Islet of Langerhans (tissue), 1 donor: ENCODE measurements around the gene NPW.
"Not testable (repeated sequence)": the region's sequence is repeated elsewhere in the genome, so short reads cannot be mapped to it uniquely, and the experiment has no call there.

Experiments used
- FAIRE-seq: peaks from one replicate; lab custom pipeline; 2011; peaks lifted over from hg19 to GRCh38; lab: Jason Lieb, UNC

Gene NPW

DNA sequence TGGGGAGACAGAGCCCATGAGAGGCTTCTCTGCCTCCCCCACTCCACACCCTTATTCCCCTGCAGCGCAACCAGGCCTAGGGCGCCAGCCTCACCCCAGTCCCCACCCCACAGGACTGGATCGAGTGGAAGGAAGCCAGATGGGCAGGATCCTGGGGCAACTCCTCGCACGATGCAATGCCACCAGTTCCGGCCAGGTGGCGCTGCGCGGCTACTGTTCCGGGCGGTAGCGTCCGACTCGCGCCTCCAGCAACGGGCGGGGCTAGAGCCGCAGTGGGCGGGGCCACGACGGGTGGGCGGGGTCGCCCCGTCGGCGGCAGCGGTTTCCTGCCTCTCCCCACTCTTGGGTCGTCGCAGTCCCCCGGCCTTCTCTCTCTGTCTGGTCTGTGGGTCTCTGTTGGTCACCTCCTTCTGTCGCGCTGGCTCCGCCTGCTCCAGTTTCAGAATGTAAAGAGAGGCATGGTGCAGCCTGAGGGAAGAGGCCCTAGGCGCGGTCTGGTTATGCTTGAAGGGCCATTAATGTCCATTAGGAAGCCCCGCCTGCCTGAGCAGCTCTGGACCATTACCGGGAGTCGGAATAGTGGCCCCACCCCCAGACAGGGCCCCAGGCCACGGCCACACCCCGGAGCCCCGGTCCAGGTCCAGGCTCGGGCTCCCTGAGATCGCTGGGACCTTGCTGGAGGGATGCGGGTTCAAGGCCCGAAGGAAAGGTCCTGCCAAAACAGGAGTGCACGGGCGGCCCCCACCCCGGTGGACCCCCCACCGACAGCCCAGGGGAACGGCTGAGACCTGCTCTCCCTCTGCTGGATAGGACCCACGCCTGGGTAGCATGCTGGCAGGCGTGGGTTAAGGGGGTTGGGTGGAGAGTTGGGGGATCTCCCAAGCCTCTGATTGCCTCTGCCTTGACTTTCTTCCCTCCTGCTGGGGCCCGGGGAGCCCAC, 3.8 kb downstream of the NPW start:
- no peak for FAIRE-seq

DNA sequence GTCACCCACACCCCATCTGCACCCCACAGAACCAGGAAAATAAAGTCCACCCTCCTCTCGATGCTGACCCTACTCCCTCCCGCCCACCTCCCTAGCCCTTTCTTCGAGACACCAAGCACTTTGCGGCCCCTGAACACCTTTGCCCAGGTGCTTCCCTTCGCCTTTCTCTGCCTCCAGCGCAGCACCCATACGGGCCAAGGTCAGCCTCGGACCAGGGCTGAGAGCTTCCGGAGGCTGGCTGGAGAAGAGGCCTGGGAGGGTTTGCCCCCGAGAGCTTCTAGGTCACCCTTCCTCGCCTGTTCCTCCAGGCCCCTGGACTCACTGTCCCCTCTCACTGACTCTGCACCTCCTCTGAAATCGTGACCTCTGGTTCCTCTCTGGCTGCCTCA, 4.4 kb downstream of the NPW start:
- no peak for FAIRE-seq

DNA sequence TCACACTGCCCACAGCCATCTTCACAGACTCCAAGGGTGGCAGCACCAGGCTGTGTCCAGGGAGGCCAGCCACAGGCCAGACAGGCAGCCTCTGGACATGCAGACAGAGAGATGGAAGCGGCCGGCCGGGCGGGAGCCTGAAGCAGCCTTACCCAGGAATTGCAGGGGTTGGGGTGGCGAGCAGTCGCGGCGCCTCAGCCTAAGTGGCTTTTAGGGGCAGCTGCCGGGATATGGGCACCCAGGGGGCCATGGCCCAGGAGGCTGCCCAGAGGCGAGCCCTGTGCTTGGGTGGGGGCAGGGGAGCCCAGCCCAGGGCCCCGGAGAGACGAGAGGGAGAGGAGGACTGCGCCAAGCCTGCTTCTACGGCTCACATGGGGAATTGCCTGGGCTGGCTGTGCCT, 5.7 kb downstream of the NPW start:
- FAIRE-seq: no peak

DNA sequence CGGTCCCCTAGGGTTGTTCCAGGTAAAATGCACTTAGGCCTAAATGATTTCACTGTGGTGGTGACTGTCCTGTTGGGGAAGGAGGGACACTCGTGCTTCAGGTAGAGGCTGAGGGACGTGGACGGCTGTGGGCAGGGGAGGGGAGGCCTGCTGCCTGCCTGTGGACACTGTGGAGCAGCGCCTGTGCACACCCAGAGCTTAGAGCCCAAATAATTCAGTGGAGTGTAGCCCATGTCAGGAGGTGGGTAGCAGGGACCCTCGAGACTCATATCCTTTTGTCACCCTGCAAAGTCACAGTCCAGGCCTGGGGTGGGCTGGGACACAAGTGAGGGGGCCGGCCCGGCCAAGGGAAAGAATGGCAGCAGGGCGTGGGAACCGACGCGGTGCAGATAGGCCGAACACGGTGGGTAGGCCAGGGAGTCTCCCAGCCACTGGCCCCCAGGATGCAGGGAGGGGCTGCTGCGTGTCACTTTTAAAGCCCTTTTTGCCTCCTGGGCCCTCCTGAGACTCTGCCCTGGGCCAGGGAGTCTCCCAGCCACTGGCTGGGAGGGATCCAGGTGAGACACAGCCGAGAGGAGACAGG, 6.4 kb downstream of the NPW start:
- FAIRE-seq: no peak

DNA sequence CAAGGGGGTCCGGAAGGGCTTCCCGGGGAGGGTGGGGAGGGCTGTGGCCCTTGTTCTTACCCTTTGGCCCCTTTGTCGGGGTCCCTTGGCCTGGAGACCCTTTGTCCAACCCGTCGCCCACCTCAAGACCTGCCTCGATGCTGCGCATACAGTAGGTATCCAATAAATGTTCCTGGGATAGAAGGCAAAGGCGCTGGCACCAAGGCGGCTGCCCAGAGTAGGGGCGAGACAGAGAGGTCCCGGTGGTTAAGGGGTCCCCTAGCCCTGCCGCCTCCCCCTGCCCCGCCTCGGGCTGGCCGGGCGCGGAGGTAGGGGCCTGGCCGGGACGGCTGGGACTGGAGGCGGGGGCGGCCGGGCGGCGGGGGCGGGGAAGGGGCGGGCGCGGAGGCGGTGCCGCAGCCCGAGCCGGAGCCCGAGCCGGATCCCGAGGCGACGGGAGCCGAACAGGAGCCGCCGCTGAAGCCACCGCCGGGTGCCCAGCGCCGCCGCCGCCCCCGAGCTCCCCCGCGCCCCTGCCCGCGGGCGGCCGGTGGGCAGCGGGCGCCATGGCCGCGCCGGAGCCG, 7.0 kb downstream of the NPW start, which contains the start of gene NHERF2:
TSS of gene NHERF2 (plus strand) at position 442 of the 563 bp plus-strand sequence. CDS start at position 546, 104 bp downstream.
- no peak for FAIRE-seq

DNA sequence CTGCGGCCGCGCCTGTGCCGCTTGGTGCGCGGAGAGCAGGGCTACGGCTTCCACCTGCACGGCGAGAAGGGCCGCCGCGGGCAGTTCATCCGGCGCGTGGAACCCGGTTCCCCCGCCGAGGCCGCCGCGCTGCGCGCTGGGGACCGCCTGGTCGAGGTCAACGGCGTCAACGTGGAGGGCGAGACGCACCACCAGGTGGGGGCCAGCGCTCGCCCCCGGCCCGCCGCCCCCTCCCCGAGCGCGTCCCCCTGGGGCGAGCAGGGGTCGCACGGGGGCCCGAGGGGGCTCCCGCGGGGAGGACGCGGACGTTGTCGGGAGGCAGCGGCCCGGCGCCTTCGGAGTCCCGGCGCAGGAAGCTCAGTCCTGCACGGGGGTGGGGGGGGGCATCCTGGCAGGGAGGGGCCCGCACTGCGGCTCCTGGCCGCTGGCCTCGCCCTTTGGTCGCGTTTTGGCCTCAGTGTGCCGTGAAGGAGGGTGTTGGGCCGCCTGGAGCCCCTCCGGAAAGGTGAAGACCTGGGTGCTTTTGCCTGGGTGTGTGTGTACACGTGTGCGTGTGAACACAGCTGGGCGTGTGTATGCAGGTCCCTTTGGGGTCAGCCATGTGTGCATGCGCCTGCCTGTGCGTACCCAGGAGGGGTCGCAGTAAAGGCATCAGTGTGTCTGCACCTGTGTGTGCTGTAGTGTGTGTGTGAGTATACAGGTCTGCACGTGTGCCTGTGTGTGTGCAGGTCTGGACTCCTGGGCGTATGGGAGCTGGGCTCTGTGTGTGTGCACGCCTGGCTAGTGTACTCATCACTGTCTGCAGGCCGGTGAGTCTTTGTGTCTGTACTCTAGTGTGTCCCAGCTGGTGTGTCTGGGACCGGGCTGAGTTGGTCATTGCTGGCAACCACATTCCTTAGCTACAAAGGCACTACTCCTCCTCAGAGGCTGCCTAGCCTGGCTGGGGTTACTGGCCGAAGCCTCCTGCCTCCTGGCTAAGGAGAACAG, 7.7 kb downstream of the NPW start:
- no peak for FAIRE-seq

DNA sequence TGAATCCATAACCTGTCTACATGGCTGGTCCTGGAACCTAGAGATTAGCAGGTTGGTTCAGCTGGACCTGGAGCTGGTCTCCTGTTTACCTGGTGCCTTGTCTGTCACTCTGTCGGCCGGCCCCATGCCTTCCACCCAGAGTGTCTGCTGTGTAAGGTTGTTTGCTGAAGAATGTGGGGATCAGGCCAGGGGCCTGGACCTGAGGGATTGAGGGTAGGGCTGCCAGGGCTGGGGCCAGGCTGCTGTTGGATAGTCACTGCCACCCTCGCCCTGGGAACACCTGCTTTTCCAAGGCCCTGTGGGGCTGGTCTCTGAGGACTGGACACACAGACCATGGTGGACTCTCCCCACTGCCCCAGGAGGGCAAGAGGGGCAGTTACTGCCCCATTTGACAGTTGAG, 8.6 kb downstream of the NPW start:
- no peak for FAIRE-seq

DNA sequence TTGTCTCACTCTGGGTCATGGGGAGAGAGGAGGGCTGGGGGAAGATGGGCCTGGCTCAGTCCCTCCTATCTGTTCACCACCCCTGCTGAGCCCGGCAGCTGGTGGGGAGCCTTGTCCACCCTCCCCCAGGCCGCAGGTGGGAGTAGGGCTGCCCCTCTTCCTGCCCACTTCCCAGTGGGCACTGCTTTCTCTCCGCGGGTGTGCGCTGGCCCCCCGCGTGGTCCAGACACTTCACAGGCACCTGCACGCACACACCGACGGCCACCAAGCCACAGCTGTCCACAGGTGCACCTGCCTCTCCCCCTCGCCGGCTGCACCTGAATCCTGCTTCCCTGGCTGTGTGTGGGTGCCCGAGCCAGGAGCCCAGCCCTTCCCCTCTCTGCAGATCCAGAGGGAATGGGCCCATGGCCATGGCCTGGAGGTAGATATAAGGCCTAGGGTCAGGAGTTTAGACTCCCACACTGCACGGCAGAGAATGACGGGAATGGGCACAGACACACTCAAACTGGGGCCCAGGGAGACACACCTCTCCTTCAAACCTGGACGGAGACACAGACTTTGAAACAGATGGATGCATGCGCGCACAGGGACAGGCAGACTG, 9.1 kb downstream of the NPW start:
- FAIRE-seq: no peak

DNA sequence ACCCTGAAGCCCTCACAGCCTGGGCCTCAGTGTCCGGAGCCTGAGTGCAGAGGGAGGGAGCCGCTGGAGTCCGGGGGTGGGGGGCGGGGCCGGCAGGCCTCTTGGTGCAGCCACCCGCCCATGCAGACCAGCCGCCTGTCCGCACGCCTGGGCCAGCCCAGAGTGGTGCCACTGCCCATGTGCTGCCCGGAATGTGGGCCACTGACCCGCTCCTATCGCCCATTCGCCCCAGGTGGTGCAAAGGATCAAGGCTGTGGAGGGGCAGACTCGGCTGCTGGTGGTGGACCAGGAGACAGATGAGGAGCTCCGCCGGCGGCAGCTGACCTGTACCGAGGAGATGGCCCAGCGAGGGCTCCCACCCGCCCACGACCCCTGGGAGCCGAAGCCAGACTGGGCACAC, 9.8 kb downstream of the NPW start:
- no peak for FAIRE-seq

DNA sequence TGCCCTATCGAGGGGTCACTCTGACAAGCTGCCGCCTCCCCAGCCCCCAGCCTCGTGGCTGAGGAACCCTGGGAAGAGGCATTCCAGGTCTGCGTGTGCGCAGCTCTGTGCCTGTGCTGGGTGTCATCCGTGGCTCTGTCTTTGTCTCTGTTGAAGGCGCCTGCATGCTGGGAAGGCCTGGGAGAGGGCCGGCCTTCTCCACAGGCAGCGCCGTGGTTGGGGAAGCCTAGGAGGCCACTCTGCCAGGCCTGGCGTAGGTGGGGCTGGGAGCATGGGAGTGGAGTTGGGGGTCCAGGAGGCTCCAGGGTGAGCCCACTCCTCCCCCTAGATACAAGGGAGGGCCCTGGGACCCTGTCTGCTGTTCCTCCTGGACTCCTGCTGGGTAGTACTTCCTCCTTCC, 10.5 kb downstream of the NPW start:
- no peak for FAIRE-seq

DNA sequence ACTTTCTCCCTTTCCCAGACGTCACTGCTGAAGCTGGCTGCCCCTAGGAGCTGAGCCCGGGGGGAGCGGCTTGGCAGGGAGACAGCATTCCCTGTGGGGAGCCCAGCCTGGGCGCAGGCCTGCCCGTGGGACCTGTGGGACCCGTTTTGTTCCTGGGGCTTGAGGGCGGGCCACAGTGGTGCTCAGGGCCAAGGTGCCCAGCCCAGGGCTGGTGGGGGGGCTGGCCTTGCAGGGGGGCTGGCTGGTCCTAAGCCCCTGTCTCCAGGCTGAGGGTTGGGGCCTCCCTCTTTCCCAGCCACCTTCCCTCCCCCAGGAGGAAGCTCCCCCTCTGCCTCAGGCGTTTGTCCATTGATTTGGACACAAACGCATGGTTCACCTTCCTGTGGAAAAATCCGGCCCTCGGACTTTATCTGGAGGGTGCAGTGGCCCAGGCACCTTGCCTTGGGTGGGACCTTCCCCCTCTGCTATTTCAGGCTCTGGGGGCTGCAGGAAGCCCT, 11.5 kb downstream of the NPW start:
- FAIRE-seq: no peak

DNA sequence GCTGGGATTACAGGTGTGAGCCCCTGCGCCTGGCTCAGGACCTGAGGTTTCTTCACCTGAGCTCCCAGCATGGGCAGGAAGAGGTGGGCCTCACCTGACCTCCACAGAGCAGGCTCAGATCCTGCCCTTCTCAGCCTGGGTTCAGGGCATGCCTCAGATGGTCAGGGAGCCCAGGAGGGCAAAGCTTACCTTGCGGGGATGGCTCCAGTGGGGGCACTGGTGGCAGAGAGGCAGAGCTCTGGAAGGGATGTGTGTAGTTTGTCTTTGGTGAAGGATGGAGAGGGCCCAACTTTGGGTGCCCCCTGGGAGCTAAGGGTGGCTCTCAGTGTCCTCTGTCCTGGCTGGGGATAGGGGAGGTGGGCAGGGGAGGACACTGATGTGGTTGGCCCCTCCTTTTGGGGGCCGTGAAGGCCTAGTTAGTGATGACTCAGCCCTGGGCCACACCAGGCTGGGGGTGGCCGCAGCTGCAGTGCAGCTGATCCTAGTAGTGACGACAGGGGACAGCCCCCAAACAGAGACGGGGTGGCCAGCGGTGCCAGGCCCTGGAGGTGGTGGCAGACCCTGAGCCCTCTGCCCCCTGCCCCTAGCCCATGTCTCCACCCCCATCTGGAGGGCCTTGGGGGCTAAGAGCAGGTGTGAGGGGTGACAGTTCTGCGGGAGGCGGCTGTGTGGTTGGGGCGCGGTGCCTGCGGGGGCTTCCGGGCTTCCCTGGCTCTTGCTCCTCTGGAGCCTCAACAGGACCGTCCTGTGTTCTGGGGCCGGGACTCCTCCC, 12.9 kb downstream of the NPW start:
- no peak for FAIRE-seq

DNA sequence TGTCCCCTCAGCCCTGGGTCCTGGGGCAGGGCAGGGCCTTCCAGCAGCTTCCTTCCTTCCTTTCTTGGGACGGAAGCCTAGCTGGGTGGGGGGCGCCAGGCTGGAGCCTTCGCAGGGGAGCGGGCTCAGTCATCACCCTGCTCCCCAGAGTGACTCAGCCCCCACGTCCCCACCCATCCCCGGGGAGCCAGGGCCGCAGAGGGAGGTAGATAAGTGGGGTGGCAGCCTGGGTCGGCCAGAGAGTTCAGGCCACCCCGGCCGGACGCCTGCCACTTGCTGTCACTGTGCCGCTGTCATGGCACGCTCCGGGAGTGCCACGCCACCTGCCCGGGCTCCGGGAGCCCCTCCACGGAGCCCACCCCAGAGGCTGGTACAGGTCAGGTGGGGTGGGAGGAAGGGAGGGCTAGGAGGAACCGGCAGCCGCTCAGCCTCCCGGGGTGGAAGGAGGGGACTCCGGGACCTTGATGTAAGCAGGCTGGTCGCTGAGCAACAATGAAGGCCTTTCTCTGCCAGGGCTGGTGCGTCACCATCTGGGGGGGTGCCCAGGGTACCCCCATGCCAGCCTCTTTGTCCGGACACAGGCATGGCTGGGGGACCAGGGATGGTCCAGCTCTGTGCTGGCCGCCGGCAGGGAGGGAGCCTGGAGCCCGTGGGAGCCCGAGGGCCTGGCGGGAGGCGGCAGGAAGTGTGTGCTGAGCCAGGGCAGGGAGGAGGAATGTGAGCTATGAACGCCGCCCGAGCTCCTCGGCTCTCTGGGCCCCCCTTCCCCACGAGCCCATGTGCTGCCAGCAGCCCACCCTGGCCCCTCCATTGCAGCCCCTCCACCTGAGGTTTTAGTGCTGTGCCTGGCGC, 13.7 kb downstream of the NPW start:
- no peak for FAIRE-seq

DNA sequence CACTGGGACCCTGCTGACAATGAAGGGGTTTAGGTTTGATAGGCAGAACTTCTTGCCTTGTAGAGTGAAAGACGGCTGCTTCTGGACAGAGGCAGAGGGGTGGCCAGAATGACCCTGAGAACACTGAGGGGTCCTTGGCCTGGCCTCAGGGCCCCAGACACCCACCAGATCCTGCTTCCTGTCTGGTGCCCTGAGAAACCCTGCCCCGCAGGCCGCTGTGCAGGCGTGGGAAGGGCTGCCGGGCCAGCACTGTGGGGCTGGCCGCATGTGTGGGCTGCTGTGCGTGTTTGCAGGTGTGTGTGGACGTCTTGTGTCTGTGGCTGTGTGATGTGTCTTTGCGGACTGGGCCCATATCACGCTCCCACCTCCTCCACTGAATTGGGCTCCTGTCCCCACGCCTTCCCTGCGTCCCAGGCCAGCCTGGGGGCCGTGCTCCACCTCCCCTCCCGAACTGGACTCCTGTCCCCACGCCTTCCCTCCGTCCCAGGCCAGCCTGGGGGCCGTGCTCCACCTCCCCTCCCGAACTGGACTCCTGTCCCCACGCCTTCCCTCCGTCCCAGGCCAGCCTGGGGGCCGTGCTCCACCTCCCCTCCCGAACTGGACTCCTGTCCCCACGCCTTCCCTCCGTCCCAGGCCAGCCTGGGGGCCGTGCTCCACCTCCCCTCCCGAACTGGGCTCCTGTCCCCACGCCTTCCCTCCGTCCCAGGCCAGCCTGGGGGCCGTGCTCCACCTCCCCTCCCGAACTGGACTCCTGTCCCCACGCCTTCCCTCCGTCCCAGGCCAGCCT, 14.5 kb downstream of the NPW start:
- not testable (repeated sequence) for FAIRE-seq

DNA sequence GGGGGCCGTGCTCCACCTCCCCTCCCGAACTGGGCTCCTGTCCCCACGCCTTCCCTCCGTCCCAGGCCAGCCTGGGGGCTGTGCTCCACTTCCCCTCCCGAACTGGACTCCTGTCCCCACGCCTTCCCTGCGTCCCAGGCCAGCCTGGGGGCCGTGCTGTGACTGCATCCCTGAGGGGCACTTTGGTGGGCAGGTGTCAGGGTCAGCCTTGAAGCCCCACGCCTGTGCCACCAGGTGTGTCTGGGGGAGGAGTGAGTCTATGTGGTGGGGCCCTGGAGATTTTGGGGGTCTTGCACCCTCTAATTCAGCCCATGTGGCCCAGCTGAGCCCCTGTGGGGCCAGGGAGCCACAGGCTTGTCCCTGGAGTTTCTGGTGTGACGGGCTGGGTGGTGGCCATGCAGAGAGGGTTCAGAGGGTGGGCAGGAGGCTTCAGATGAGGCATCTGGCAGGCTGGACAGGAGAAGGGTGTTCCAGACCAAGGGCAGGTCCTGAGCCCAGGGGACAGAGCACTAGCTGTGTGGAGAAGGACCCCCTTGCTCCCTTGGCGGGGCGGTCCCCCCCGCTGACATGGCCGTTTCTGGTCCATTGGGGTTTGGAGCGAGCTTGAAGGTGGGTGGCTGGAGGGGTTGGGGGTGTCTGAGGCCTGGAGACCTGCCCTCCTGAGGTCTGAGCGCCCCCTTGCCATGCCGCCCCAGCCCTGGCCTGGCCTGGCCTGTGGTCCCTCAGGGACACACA, 15.3 kb downstream of the NPW start:
- no peak for FAIRE-seq

DNA sequence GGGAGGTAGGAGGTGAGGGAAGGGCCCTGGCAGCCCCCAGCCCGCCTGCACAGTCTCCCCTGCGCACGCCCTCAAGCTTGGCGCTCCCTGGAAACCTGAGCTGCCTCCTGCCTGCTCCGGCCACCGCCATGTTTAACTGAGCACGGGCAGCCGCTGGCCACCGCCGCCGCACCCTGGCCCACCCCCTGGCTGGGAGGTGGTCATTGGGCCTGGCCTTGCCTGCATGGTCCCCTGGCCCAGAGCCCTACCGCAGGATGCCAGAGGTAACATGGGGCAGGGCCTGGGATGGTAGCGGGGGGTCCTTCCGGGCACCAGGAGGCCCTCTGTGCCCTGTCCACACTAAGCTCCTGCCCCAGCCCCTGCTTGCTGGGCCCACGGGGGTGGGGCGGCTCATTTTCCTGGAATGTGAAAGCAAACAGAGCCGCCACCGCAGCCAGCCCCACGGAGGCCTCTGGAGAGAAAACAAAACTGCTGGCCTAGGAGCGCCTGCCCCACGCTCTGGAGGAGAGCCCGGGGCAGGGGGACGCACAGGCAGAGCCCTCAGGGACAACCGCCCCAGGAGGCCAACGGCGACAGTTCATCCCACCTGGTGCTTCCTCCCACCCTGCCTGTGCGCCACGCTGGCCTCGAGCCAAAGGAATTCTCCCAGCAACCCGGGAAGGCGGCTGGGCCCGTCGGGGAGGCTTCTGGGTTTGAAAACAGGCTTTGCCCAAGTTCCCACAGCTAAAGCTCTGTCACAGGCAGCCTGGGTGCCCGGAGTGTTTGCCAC, 16.0 kb downstream of the NPW start:
- FAIRE-seq: no peak

DNA sequence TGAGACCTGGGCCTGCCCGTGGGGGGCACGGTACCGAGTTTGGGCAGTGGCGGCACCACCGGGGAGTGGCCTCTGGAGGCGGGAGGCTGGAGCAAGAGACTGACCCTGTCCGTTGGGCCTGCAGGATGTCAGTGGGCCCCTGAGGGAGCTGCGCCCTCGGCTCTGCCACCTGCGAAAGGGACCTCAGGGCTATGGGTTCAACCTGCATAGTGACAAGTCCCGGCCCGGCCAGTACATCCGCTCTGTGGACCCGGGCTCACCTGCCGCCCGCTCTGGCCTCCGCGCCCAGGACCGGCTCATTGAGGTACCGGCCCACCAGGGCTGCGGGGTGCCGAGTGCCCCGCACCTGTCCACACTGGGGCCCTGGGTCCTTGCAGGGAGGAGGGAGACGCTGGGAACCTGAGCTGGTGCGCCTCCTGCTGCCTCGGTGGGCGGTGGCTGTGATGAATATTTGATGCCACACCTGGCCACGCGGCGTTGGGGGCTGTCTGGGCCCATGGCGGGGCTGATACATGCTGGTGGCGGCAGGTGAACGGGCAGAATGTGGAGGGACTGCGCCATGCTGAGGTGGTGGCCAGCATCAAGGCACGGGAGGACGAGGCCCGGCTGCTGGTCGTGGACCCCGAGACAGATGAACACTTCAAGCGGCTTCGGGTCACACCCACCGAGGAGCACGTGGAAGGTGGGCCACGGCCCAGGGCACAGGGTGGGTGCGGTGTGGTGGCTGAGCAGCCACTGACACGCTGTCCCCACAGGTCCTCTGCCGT, 16.8 kb downstream of the NPW start:
- no peak for FAIRE-seq
